ENCODE results near the gene MNDA.

MNDA gene

DNA sequence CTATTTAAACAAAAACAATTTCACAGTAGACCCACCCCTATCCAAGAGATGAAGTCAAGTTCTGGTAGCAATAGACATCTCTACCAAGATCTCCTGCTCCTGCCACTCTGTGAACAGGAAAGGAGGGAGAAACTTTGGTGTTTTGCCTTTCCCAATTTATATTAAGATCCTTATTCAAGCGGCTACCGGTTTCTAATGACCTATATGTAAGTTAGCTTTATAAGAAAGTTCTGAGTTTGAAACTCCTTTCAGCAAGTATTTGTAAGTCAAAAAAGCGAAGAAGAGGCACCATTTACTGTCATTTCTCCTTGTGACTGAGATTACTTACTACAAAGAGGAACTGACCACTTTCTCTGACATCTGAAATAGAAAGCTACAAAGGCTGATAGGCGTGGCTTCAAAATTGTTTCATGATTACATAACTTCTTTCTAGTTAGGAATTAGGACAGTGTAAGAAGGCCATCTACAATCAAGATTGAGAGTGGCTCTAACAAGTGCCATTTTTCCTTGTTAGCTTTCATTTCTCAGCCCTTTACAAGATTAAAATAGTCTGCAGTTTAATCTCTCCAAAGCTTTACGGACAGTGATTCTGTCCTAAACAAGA lies at the start of gene MNDA:
TSS of gene MNDA (plus strand) at position 448 of the 604 bp plus-strand sequence. CDS start 10,803 bp downstream, outside the sequence.
- Histone ChIP-seq H3K36me3 (ENCODE audit: control insufficient read depth in 1 of 2, insufficient read depth in 2 of 2, low read length in 2 of 2) (no peaks in the 10 kb centered on the region), H3K4me3 (ENCODE audit: low read depth in 1 of 2, low read length in 2 of 2) (no peak within 1 kb of the TSS), H3K9me3 (ENCODE audit: control insufficient read depth in 1 of 2, low read length in 2 of 2) (peaks cover 0 to 5% of the 10 kb centered on the region in 2 donors), H3K27me3 (ENCODE audit: control insufficient read depth in 1 of 2, insufficient read depth in 2 of 2, low read length in 2 of 2) (no peaks in the 10 kb centered on the region), H3K4me1 (ENCODE audit: control insufficient read depth in 1 of 2, insufficient read depth in 2 of 2, low read length in 2 of 2) (no peaks in the 10 kb centered on the region), H3K9ac (ENCODE audit: low read depth in 1 of 2, low read length in 2 of 2) (no peak within 1 kb of the TSS), H3K27ac (ENCODE audit: low read depth, low read length) (no peak within 1 kb of the TSS)

- H3K9ac ChIP-seq (ENCODE audit: low read depth in 1 of 2, low read length in 2 of 2): no peak overlapping the region
- no peaks in the 10 kb centered on the region for H3K4me1 ChIP-seq (ENCODE audit: control insufficient read depth in 1 of 2, insufficient read depth in 2 of 2, low read length in 2 of 2)
- no peak overlapping the region for H3K4me3 ChIP-seq (ENCODE audit: low read depth in 1 of 2, low read length in 2 of 2)
- no peaks in the 10 kb centered on the region for H3K27me3 ChIP-seq (ENCODE audit: control insufficient read depth in 1 of 2, insufficient read depth in 2 of 2, low read length in 2 of 2)
- H3K27ac ChIP-seq (ENCODE audit: low read depth, low read length): no peak overlapping the region
- no peaks in the 10 kb centered on the region for H3K9me3 ChIP-seq (ENCODE audit: control insufficient read depth in 1 of 2, low read length in 2 of 2)
- H3K36me3 ChIP-seq (ENCODE audit: control insufficient read depth in 1 of 2, insufficient read depth in 2 of 2, low read length in 2 of 2): no peaks in the 10 kb centered on the region
These were observed 37.5 kb upstream of the MNDA start for GRCh38 chr1:158793604-158794003.

- Histone ChIP-seq H3K27me3 (ENCODE audit: control insufficient read depth in 1 of 2, insufficient read depth in 2 of 2, low read length in 2 of 2) (no peaks in the 10 kb centered on the region), H3K36me3 (ENCODE audit: control insufficient read depth in 1 of 2, insufficient read depth in 2 of 2, low read length in 2 of 2) (no peaks in the 10 kb centered on the region), H3K4me3 (ENCODE audit: low read depth in 1 of 2, low read length in 2 of 2) (no peak overlapping the region), H3K27ac (ENCODE audit: low read depth, low read length) (no peak overlapping the region), H3K9me3 (ENCODE audit: control insufficient read depth in 1 of 2, low read length in 2 of 2) (no peaks in the 10 kb centered on the region), H3K9ac (ENCODE audit: low read depth in 1 of 2, low read length in 2 of 2) (no peak overlapping the region), H3K4me1 (ENCODE audit: control insufficient read depth in 1 of 2, insufficient read depth in 2 of 2, low read length in 2 of 2) (no peaks in the 10 kb centered on the region)
These were observed 36.9 kb upstream of the MNDA start for GRCh38 chr1:158794247-158794646.

GRCh38 chr1:158798531-158798930 lies 32.6 kb upstream of the MNDA start:
- Histone ChIP-seq H3K4me3 (ENCODE audit: low read depth in 1 of 2, low read length in 2 of 2) (no peak overlapping the region), H3K9me3 (ENCODE audit: control insufficient read depth in 1 of 2, low read length in 2 of 2) (no peaks in the 10 kb centered on the region), H3K27me3 (ENCODE audit: control insufficient read depth in 1 of 2, insufficient read depth in 2 of 2, low read length in 2 of 2) (no peaks in the 10 kb centered on the region), H3K36me3 (ENCODE audit: control insufficient read depth in 1 of 2, insufficient read depth in 2 of 2, low read length in 2 of 2) (no peaks in the 10 kb centered on the region), H3K4me1 (ENCODE audit: control insufficient read depth in 1 of 2, insufficient read depth in 2 of 2, low read length in 2 of 2) (no peaks in the 10 kb centered on the region), H3K9ac (ENCODE audit: low read depth in 1 of 2, low read length in 2 of 2) (no peak overlapping the region), H3K27ac (ENCODE audit: low read depth, low read length) (no peak overlapping the region)

DNA sequence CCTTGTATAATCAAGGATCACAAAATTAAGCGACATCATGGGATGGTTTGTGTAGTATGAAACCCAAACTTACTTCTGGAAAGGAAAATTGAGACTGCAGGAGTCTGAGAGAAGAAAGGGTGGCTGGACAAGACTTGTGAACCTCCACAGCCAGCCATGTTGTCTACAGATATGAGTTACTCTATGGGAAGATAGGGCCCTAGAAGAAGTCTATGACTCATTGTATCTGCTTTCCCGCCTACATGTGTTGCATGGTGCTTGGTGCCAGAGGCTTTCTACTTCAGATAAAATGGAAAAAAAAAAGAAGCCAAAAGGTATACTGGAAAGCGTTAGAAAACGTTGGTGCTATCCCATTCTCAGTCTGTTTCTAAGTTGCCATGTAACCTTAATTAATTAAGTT lies 31.5 kb upstream of the MNDA start:
- Histone ChIP-seq H3K4me1 (ENCODE audit: control insufficient read depth in 1 of 2, insufficient read depth in 2 of 2, low read length in 2 of 2) (no peaks in the 10 kb centered on the region), H3K9me3 (ENCODE audit: control insufficient read depth in 1 of 2, low read length in 2 of 2) (no peaks in the 10 kb centered on the region), H3K27ac (ENCODE audit: low read depth, low read length) (no peak overlapping the region), H3K36me3 (ENCODE audit: control insufficient read depth in 1 of 2, insufficient read depth in 2 of 2, low read length in 2 of 2) (no peaks in the 10 kb centered on the region), H3K27me3 (ENCODE audit: control insufficient read depth in 1 of 2, insufficient read depth in 2 of 2, low read length in 2 of 2) (no peaks in the 10 kb centered on the region), H3K4me3 (ENCODE audit: low read depth in 1 of 2, low read length in 2 of 2) (no peak overlapping the region), H3K9ac (ENCODE audit: low read depth in 1 of 2, low read length in 2 of 2) (no peak overlapping the region)

DNA sequence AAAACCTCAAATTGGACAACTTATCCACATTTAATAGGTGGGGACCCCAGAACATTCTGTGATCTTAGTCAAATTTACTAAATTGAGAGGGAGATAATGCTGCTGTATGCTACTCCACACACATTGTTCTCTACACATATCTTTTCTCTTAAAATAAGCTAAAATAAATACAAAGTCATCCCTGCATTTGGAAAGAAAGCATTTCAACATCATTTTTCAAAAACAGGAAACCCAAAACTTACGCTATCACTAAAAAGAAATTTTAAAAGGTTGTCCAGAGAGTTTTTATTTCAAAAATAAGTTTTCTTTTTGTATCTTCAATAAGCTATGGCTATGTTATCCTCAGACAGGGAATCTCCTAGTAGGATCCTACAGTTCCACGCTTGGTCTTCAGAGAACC lies 30.6 kb upstream of the MNDA start:
- H3K36me3 ChIP-seq (ENCODE audit: control insufficient read depth in 1 of 2, insufficient read depth in 2 of 2, low read length in 2 of 2): no peaks in the 10 kb centered on the region
- no peak overlapping the region for H3K4me3 ChIP-seq (ENCODE audit: low read depth in 1 of 2, low read length in 2 of 2)
- no peak overlapping the region for H3K27ac ChIP-seq (ENCODE audit: low read depth, low read length)
- no peaks in the 10 kb centered on the region for H3K27me3 ChIP-seq (ENCODE audit: control insufficient read depth in 1 of 2, insufficient read depth in 2 of 2, low read length in 2 of 2)
- H3K4me1 ChIP-seq (ENCODE audit: control insufficient read depth in 1 of 2, insufficient read depth in 2 of 2, low read length in 2 of 2): no peaks in the 10 kb centered on the region
- no peaks in the 10 kb centered on the region for H3K9me3 ChIP-seq (ENCODE audit: control insufficient read depth in 1 of 2, low read length in 2 of 2)
- no peak overlapping the region for H3K9ac ChIP-seq (ENCODE audit: low read depth in 1 of 2, low read length in 2 of 2)

- H3K27ac ChIP-seq (ENCODE audit: low read depth, low read length): no peak overlapping the region
- no peaks in the 10 kb centered on the region for H3K36me3 ChIP-seq (ENCODE audit: control insufficient read depth in 1 of 2, insufficient read depth in 2 of 2, low read length in 2 of 2)
- no peak overlapping the region for H3K9ac ChIP-seq (ENCODE audit: low read depth in 1 of 2, low read length in 2 of 2)
- no peak overlapping the region for H3K4me3 ChIP-seq (ENCODE audit: low read depth in 1 of 2, low read length in 2 of 2)
- H3K9me3 ChIP-seq (ENCODE audit: control insufficient read depth in 1 of 2, low read length in 2 of 2): no peaks in the 10 kb centered on the region
- no peaks in the 10 kb centered on the region for H3K27me3 ChIP-seq (ENCODE audit: control insufficient read depth in 1 of 2, insufficient read depth in 2 of 2, low read length in 2 of 2)
- H3K4me1 ChIP-seq (ENCODE audit: control insufficient read depth in 1 of 2, insufficient read depth in 2 of 2, low read length in 2 of 2): no peaks in the 10 kb centered on the region
These were observed 29.8 kb upstream of the MNDA start for GRCh38 chr1:158801396-158801795.

DNA sequence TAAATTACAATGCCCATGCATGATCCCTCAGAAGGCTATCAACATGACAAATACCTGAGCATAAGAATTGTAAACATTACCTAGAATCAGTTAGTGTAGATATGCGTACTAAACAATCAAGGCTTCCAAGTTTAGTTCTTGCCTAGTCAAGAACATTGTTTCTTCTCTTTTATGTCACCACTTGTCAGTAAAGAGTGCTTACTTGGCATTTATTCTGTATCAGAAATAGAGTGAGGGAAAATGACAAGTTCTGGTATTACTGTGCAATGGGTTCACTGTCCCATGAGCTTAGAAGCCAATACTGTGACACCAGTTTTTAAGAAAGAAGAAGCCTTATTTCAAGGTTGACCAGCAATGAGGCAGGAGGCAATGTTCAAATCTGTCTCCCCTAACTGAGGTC lies 27.5 kb upstream of the MNDA start:
- peaks cover 0 to 3% of the 10 kb centered on the region in 2 donors for H3K4me1 ChIP-seq (ENCODE audit: control insufficient read depth in 1 of 2, insufficient read depth in 2 of 2, low read length in 2 of 2)
- H3K9me3 ChIP-seq (ENCODE audit: control insufficient read depth in 1 of 2, low read length in 2 of 2): no peaks in the 10 kb centered on the region
- H3K36me3 ChIP-seq (ENCODE audit: control insufficient read depth in 1 of 2, insufficient read depth in 2 of 2, low read length in 2 of 2): no peaks in the 10 kb centered on the region
- H3K27me3 ChIP-seq (ENCODE audit: control insufficient read depth in 1 of 2, insufficient read depth in 2 of 2, low read length in 2 of 2): no peaks in the 10 kb centered on the region
- H3K4me3 ChIP-seq (ENCODE audit: low read depth in 1 of 2, low read length in 2 of 2): no peak overlapping the region
- no peak overlapping the region for H3K9ac ChIP-seq (ENCODE audit: low read depth in 1 of 2, low read length in 2 of 2)
- H3K27ac ChIP-seq (ENCODE audit: low read depth, low read length): no peak overlapping the region

DNA sequence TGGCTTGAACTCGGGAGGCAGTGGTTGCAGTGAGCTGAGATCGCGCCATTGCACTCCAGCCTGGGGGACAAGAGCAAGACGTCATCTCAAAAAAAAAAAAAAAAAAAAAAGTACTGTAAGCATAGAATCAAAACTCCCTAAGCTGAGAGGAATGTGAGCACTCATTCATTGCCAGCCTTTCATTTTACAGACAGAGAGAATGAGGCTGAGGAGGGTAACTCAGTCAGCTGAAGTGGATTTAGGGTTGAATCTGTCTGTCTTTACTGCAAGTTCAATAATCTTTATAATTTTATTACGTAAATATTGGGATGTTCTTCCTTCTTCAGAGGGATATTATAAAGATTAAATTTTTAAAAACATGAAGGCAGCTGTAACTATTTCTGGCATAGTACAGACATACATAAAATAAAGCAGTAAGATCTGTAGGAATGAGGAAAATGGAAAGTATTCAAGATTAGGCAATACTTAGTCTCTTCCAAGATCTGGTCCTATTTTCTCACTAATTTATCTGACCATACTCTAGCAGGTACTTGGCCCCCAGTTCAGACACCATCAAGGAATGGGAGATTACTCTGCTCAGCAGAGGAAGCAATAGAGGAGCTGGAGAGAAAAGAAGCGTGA lies 24.1 kb upstream of the MNDA start:
- Histone ChIP-seq H3K4me1 (ENCODE audit: control insufficient read depth in 1 of 2, insufficient read depth in 2 of 2, low read length in 2 of 2) (peaks cover 0 to 6% of the 10 kb centered on the region in 2 donors), H3K9ac (ENCODE audit: low read depth in 1 of 2, low read length in 2 of 2) (no peak overlapping the region), H3K27me3 (ENCODE audit: control insufficient read depth in 1 of 2, insufficient read depth in 2 of 2, low read length in 2 of 2) (no peaks in the 10 kb centered on the region), H3K4me3 (ENCODE audit: low read depth in 1 of 2, low read length in 2 of 2) (no peak overlapping the region), H3K9me3 (ENCODE audit: control insufficient read depth in 1 of 2, low read length in 2 of 2) (no peaks in the 10 kb centered on the region), H3K36me3 (ENCODE audit: control insufficient read depth in 1 of 2, insufficient read depth in 2 of 2, low read length in 2 of 2) (no peaks in the 10 kb centered on the region), H3K27ac (ENCODE audit: low read depth, low read length) (no peak overlapping the region)

DNA sequence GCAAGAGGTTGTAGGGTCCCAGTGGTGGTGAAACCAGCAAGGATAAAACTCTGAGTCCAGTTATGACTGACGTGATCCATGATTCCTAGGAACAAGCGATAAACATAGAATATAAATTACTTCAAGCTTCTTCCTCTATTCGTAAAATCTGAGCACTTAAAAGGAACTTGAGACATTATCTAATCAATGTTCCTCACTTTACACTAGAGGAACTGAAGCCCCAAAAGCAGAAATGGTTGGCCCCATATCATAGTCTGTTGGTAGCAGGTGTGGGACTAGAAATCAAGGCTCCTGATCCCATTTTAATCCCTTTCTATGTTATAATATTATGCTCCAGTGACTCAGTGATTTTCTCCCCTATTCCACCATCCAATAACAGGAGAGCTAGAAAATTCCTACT lies 21.9 kb upstream of the MNDA start:
- Histone ChIP-seq H3K27me3 (ENCODE audit: control insufficient read depth in 1 of 2, insufficient read depth in 2 of 2, low read length in 2 of 2) (no peaks in the 10 kb centered on the region), H3K9ac (ENCODE audit: low read depth in 1 of 2, low read length in 2 of 2) (no peak overlapping the region), H3K4me1 (ENCODE audit: control insufficient read depth in 1 of 2, insufficient read depth in 2 of 2, low read length in 2 of 2) (peaks cover 0 to 6% of the 10 kb centered on the region in 2 donors), H3K36me3 (ENCODE audit: control insufficient read depth in 1 of 2, insufficient read depth in 2 of 2, low read length in 2 of 2) (no peaks in the 10 kb centered on the region), H3K9me3 (ENCODE audit: control insufficient read depth in 1 of 2, low read length in 2 of 2) (no peaks in the 10 kb centered on the region), H3K4me3 (ENCODE audit: low read depth in 1 of 2, low read length in 2 of 2) (no peak overlapping the region), H3K27ac (ENCODE audit: low read depth, low read length) (no peak overlapping the region)

Measured in duodenal mucosa (tissue), 2 donors.